K562 (cell line): ENCODE results near the gene KBTBD3. TPM values are rescaled to one million over a fixed set of nuclear protein-coding genes. Genes with fewer than 3 reads are reported as not detected.

Source experiments
- ATAC-seq: fragments of 200-7000 bp; cut with Tn5 transposase; 3 replicates; pipeline ENCODE4 v1.9.1; 2020; ENCODE audit warnings: moderate library complexity
- BruUV-seq: library from RNA; stranded (reverse); fragments of 400-500 nt; replicated peaks from 2 replicates; lab custom pipeline; 2021; lab: Mats Ljungman, UMichigan
- CTCF ChIA-PET: fragments of 300-600 bp; formaldehyde crosslinking; extraction: SDS; loops from one replicate; lab custom pipeline; 2021; ENCODE audit warnings: low intra/inter-chr PET ratio; lab: Yijun Ruan, JAX
- POLR2A ChIA-PET: fragments of 300-600, 350-650 bp; sonication (Branson Sonifier 250); formaldehyde crosslinking; extraction: SDS; loops from one replicate; lab custom pipeline; 2021; ENCODE audit warnings: antibody characterized with exemption, inconsistent platforms; lab: Yijun Ruan, JAX
- DNase-seq, 4 experiments: peaks; one replicate each; pipeline versions ENCODE4 v3.0.0 to v3.0.0-alpha.2; 2011 to 2018; ENCODE audit warnings: low spot score in 3 of 4, mixed read lengths in 3 of 4; ENCODE audit errors: extremely low read depth in 1 of 4
- FAIRE-seq: peaks from 2 replicates; lab custom pipeline; 2011; peaks lifted over from hg19 to GRCh38; lab: Jason Lieb, UNC
- H2AFZ ChIP-seq: 2 replicates; pipeline ENCODE4 v1.6.0; 2011; ENCODE audit warnings: low read depth, low read length, control low read depth, inconsistent platforms
- H3K27ac ChIP-seq: fragments of 200-600 bp; 3 replicates; pipeline ENCODE4 v1.8.0; 2011; ENCODE audit warnings: low read depth, mild to moderate bottlenecking, control low read depth, inconsistent platforms, low read length, moderate library complexity, mixed read lengths; ENCODE audit errors: extremely low read depth
- H3K27me3 ChIP-seq, 2 experiments: fragments of 300-600 bp in 1 of 2; 2 replicates in 1 of 2; 3 replicates in 1 of 2; pipeline versions ENCODE4 v1.6.0 to v1.8.0; 2011; ENCODE audit warnings: inconsistent platforms in 2 of 2, low read length in 2 of 2, mild to moderate bottlenecking in 1 of 2, mixed read lengths in 1 of 2, moderate library complexity in 1 of 2; ENCODE audit not compliant: control insufficient read depth in 2 of 2, insufficient read depth in 2 of 2
- H3K36me3 ChIP-seq: fragments of 300-600 bp; 3 replicates; pipeline ENCODE4 v1.8.0; 2011; ENCODE audit warnings: mild to moderate bottlenecking, low read length, inconsistent platforms; ENCODE audit not compliant: control insufficient read depth, insufficient read depth
- H3K4me1 ChIP-seq, 2 experiments: fragments of 200-600 bp in 1 of 2; replicated peaks in 1 of 2; 2 replicates in 1 of 2; 3 replicates in 1 of 2; pipeline versions ENCODE4 v1.5.1 to v1.8.0; 2011; ENCODE audit warnings: inconsistent platforms in 2 of 2, low read length in 2 of 2, mild to moderate bottlenecking in 1 of 2, mixed read lengths in 1 of 2, moderate library complexity in 1 of 2; ENCODE audit not compliant: control insufficient read depth in 2 of 2, insufficient read depth in 2 of 2
- H3K4me2 ChIP-seq: 2 replicates; pipeline ENCODE4 v1.6.1; 2011; ENCODE audit warnings: low read length, control low read depth, inconsistent platforms, mixed read lengths; ENCODE audit not compliant: insufficient read depth
- H3K4me3 ChIP-seq: fragments of 200-600 bp; sonication (generic), shearing (Covaris generic); 2 replicates; pipeline ENCODE4 v1.5.1; 2016; ENCODE audit warnings: control low read depth, inconsistent platforms
- H3K79me2 ChIP-seq: fragments of 200-600 bp; 3 replicates; pipeline ENCODE4 v1.8.0; 2011; ENCODE audit warnings: low read length, inconsistent platforms; ENCODE audit not compliant: control insufficient read depth, insufficient read depth
- H3K9ac ChIP-seq, 2 experiments: 2 replicates each; pipeline versions ENCODE4 v1.6.0 to v1.6.1; 2011; ENCODE audit warnings: low read depth in 2 of 2, low read length in 2 of 2, control low read depth in 1 of 2, inconsistent platforms in 1 of 2, mild to moderate bottlenecking in 1 of 2, mixed read lengths in 1 of 2; ENCODE audit not compliant: insufficient read depth in 1 of 2
- H3K9me1 ChIP-seq: one replicate; pipeline ENCODE4 v1.6.0; 2011; ENCODE audit warnings: inconsistent platforms, mild to moderate bottlenecking, low read length, moderate library complexity; ENCODE audit not compliant: control insufficient read depth, insufficient read depth
- H3K9me3 ChIP-seq: replicated peaks from 2 replicates; pipeline ENCODE4 v1.5.1; 2011; ENCODE audit warnings: low read depth, low read length, inconsistent platforms; ENCODE audit not compliant: control insufficient read depth, insufficient read depth
- H4K20me1 ChIP-seq: replicated peaks from 2 replicates; pipeline ENCODE4 v1.6.1; 2011; ENCODE audit warnings: low read length, inconsistent platforms, mixed read lengths; ENCODE audit not compliant: control insufficient read depth, insufficient read depth
- DEAF1 ChIP-seq: fragments of 450-650 bp; formaldehyde crosslinking; IDR thresholded peaks from 2 replicates; pipeline ENCODE4 v1.4.0; 2020; ENCODE audit warnings: mild to moderate bottlenecking, moderate library complexity
- ETV6 ChIP-seq, 3 experiments: fragments of 150-350 bp in 1 of 3; sonication (generic) in 1 of 3; formaldehyde crosslinking in 1 of 3; IDR thresholded peaks; 2 replicates each; pipeline versions ENCODE4 v1.6.1 to v1.8.0; 2014 to 2022; ENCODE audit warnings: borderline replicate concordance in 2 of 3, low read depth in 2 of 3, antibody characterized with exemption in 1 of 3, low read length in 1 of 3, mild to moderate bottlenecking in 1 of 3, missing genetic modification reagents in 1 of 3
- FOXJ2 ChIP-seq: fragments of 200-800 bp; sonication (Bioruptor generic); IDR thresholded peaks from 2 replicates; pipeline ENCODE4 v1.6.1; 2016; ENCODE audit warnings: missing genetic modification characterization, missing compliant biosample characterization
- GATA2 ChIP-seq: sonication (generic); formaldehyde crosslinking; IDR thresholded peaks from 2 replicates; pipeline ENCODE4 v1.4.0; 2020; ENCODE audit warnings: mild to moderate bottlenecking, missing genetic modification reagents
- HLTF ChIP-seq: fragments of 450-650 bp; IDR thresholded peaks from 2 replicates; pipeline ENCODE4 v1.6.1; 2016
- KLF13 ChIP-seq: fragments of 450-650 bp; IDR thresholded peaks from 2 replicates; pipeline ENCODE4 v1.6.1; 2016; ENCODE audit warnings: missing genetic modification characterization, low read depth, mild to moderate bottlenecking, missing compliant biosample characterization, moderate library complexity, borderline replicate concordance
- PCBP1 ChIP-seq: fragments of 200-400 bp; formaldehyde crosslinking; IDR thresholded peaks from 2 replicates; pipeline ENCODE4 v1.6.1; 2018; ENCODE audit warnings: mild to moderate bottlenecking, low read depth, low read length; ENCODE audit not compliant: poor library complexity, severe bottlenecking
- PRPF4 ChIP-seq: fragments of 200-400 bp; formaldehyde crosslinking; IDR thresholded peaks from one replicate; pipeline ENCODE4 v1.6.1; 2017; ENCODE audit warnings: low read length, low read depth, mild to moderate bottlenecking; ENCODE audit not compliant: insufficient read depth, poor library complexity, severe bottlenecking
- TRIM28 ChIP-seq: fragments of 450-650 bp; IDR thresholded peaks from 2 replicates; pipeline ENCODE4 v1.6.1; 2017
- YBX1 ChIP-seq: fragments of 450-650 bp; IDR thresholded peaks from 2 replicates; pipeline ENCODE4 v1.7.1; 2016; ENCODE audit warnings: mild to moderate bottlenecking
- ZBTB7A ChIP-seq: IDR thresholded peaks from 2 replicates; pipeline ENCODE4 v1.6.1; 2011; ENCODE audit warnings: low read depth, mild to moderate bottlenecking, low read length, moderate library complexity, borderline replicate concordance; ENCODE audit not compliant: control insufficient read depth
- ZNF384 ChIP-seq: IDR thresholded peaks from 2 replicates; pipeline ENCODE4 v1.6.1; 2012; ENCODE audit warnings: low read depth, low read length, improper control_type of control experiment
- ZNF766 ChIP-seq: fragments of 200-800 bp; sonication (Bioruptor generic); conservative IDR thresholded peaks from 2 replicates; pipeline ENCODE4 v1.6.1; 2016; ENCODE audit warnings: missing genetic modification characterization, missing compliant biosample characterization
- ZNF830 ChIP-seq: fragments of 250-450 bp; sonication (Bioruptor Pico); IDR thresholded peaks from 2 replicates; pipeline ENCODE4 v1.5.0; 2021; ENCODE audit warnings: mild to moderate bottlenecking
- WGBS: fragments of 100-300 bp; shearing (Covaris generic); methylation state at CpG from one replicate; pipeline ENCODE4 v1.1.6; 2016; ENCODE audit warnings: low coverage, mixed read lengths; ENCODE audit not compliant: insufficient coverage; ENCODE audit errors: missing lambda C conversion rate; 5-methylcytosine and 5-hydroxymethylcytosine counted together
- in situ Hi-C: fragments of 300-500 bp; cut with MboI; formaldehyde crosslinking; loops from 4 replicates; pipeline ENCODE4 v1.15.0; 2018; ENCODE audit warnings: inconsistent platforms, mixed read lengths
- intact Hi-C: fragments of 100-400 bp; cut with micrococcal nuclease; formaldehyde crosslinking; loops from 2 replicates; pipeline ENCODE4 v1.14.2; 2022
- polyA plus RNA-seq, 8 experiments: library from polyadenylated mRNA; depleted of rRNA in 4 of 8; stranded (reverse) in 5 of 8; unstranded in 3 of 8; fragments of >200 nt; fragmentation: Nextera tagmentation in 2 of 8; fragmentation: Illumina TruSeq in 1 of 8; extraction: Ambion mirVana in 2 of 8; extraction: Trizol in 1 of 8; gene quantifications; 2 replicates each; pipeline versions ENCODE4 v1.2.1 to v1.2.3, GENCODE V29; 2011 to 2014; ENCODE audit warnings: inconsistent platforms in 1 of 8, missing spikeins in 1 of 8
- total RNA-seq, 7 experiments: library from RNA; depleted of rRNA in 6 of 7; stranded (reverse); fragments of >200 nt in 6 of 7; fragmentation: Illumina TruSeq in 2 of 7; extraction: Trizol in 2 of 7; gene quantifications; 2 replicates each; pipeline versions ENCODE4 v1.2.1 to v1.2.3, GENCODE V29; 2011 to 2021; ENCODE audit warnings: low replicate concordance in 1 of 7
- TF ChIP-seq, protein P1 (sequence below): sonication (generic); formaldehyde crosslinking; IDR thresholded peaks from 2 replicates; pipeline ENCODE4 v1.8.0; 2023; ENCODE audit warnings: mild to moderate bottlenecking, missing genetic modification reagents
- TF ChIP-seq, protein P2 (sequence below), 2 experiments: fragments of 450-650 bp; IDR thresholded peaks; 2 replicates each; pipeline ENCODE4 v1.6.1; 2016

KBTBD3 gene
- total and polyA plus RNA-seq, 9 of the 15 experiments (the other 6 are each of a cell fraction or from before 2014, with no cell fraction given) = 4.2 to 31.2 (median 6.4) TPM

GRCh38 chr11:106101370-106101769 is 24.2 kb upstream of the KBTBD3 start:
- no peaks in the 10 kb centered on the region for H3K79me2 ChIP-seq
- no peak overlapping the region for H3K4me2 ChIP-seq
- H4K20me1 ChIP-seq = no peaks in the 10 kb centered on the region
- TF ChIP-seq HLTF (no peak), ZNF384 (no peak), ZBTB7A (no peak), GATA2 (CRISPR knock-in tag) (no peak), YBX1 (no peak), PRPF4 (no peak), ZNF830 (CRISPR knock-in tag) (no peak), ZNF766 (no peak), ETV6 (IDR thresholded peaks at IDR 0.05; ENCODE audit: borderline replicate concordance in 1 of 2, low read depth in 2 of 2, low read length in 1 of 2) (no peak), ETV6 (CRISPR knock-in tag; IDR thresholded peaks at IDR 0.05; ENCODE audit: borderline replicate concordance) (no peak), KLF13 (tag) (no peak), FOXJ2 (tag) (no peak), TRIM28 (no peak), PCBP1 (no peak), DEAF1 (no peak)
- TF ChIP-seq, protein P1, sequence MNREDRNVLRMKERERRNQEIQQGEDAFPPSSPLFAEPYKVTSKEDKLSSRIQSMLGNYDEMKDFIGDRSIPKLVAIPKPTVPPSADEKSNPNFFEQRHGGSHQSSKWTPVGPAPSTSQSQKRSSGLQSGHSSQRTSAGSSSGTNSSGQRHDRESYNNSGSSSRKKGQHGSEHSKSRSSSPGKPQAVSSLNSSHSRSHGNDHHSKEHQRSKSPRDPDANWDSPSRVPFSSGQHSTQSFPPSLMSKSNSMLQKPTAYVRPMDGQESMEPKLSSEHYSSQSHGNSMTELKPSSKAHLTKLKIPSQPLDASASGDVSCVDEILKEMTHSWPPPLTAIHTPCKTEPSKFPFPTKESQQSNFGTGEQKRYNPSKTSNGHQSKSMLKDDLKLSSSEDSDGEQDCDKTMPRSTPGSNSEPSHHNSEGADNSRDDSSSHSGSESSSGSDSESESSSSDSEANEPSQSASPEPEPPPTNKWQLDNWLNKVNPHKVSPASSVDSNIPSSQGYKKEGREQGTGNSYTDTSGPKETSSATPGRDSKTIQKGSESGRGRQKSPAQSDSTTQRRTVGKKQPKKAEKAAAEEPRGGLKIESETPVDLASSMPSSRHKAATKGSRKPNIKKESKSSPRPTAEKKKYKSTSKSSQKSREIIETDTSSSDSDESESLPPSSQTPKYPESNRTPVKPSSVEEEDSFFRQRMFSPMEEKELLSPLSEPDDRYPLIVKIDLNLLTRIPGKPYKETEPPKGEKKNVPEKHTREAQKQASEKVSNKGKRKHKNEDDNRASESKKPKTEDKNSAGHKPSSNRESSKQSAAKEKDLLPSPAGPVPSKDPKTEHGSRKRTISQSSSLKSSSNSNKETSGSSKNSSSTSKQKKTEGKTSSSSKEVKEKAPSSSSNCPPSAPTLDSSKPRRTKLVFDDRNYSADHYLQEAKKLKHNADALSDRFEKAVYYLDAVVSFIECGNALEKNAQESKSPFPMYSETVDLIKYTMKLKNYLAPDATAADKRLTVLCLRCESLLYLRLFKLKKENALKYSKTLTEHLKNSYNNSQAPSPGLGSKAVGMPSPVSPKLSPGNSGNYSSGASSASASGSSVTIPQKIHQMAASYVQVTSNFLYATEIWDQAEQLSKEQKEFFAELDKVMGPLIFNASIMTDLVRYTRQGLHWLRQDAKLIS (CRISPR knock-in tag) = no peak
- TF ChIP-seq, protein P2, sequence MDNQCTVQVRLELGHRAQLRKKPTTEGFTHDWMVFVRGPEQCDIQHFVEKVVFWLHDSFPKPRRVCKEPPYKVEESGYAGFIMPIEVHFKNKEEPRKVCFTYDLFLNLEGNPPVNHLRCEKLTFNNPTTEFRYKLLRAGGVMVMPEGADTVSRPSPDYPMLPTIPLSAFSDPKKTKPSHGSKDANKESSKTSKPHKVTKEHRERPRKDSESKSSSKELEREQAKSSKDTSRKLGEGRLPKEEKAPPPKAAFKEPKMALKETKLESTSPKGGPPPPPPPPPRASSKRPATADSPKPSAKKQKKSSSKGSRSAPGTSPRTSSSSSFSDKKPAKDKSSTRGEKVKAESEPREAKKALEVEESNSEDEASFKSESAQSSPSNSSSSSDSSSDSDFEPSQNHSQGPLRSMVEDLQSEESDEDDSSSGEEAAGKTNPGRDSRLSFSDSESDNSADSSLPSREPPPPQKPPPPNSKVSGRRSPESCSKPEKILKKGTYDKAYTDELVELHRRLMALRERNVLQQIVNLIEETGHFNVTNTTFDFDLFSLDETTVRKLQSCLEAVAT (IDR thresholded peaks at IDR 0.05) = no peak
- ATAC-seq = no peak
- H3K36me3 ChIP-seq = peaks cover 18% of the 10 kb centered on the region
- H3K4me3 ChIP-seq = no peak overlapping the region
- no peak overlapping the region for H3K9ac ChIP-seq
- H3K27ac ChIP-seq = no peak overlapping the region
- CTCF ChIA-PET = no interaction called here
- no TSS peak for BruUV-seq
- H3K4me1 ChIP-seq = no peaks in the 10 kb centered on the region
- POLR2A ChIA-PET = interaction anchor here (0.9 kb wide), 1 partner anchor 1836 kb away, joined by 3 read pairs; no protein-coding TSS in a partner anchor
- DNase-seq = no peak
- H2AFZ ChIP-seq = no peak overlapping the region
- no peak for FAIRE-seq
- H3K27me3 ChIP-seq = no peaks in the 10 kb centered on the region
- in situ Hi-C loops = no loop called here
- 38% methylated on average over 3 of the region's 3 CpGs for WGBS
- H3K9me3 ChIP-seq = no peaks in the 10 kb centered on the region
- no peaks in the 10 kb centered on the region for H3K9me1 ChIP-seq
- intact Hi-C loops = no loop called here
